ENCODE measurements around the gene KCNAB2. TPM values are rescaled to one million over a fixed set of nuclear protein-coding genes. Genes with fewer than 3 reads are reported as not detected.

The KCNAB2 gene
- total RNA-seq, 1 donor from 2014 or later = 2.7 TPM

DNA sequence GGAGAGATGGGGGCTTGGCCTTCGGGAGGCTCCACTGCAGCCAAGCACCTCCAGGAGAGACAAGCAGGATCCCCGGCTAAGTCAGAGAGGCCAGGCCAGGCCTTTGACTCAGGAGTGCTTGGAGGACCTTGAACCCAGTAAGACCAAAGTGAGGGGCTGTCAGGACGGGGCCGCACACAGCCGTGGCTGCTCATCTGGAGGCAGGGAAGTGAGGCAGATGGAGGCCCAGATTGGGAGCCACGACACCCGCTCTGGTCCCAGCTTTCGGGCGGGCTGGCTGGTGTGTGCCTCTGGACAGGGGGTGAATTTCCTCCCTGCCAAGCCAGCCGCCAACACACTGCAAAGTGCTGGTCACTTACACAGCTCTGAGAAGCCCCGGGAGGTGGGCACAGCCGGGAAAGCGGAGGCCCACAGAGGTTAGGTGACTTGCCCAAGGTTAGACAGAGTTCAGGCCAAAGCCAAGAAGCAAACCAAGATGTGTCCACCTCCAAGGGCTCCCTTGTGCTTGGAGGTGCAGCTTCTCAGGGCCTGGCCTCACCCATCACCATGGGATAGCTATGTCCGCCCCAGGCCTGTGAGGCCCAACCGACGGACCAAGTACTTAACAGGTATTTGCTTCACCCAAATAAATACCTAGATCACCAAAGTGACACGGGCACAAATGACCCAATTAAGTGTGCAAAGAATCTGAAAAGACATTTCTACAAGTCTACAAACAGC lies 76.1 kb downstream of the KCNAB2 start:
- H3K36me3 ChIP-seq (ENCODE audit: control insufficient read depth, insufficient read depth, low read length) = no peaks in the 10 kb centered on the region
- H3K27me3 ChIP-seq (ENCODE audit: control insufficient read depth, insufficient read depth, low read length) = peaks cover 3% of the 10 kb centered on the region
- H3K4me3 ChIP-seq (ENCODE audit: low read depth, low read length) = no peak overlapping the region
- TF ChIP-seq, protein P1, sequence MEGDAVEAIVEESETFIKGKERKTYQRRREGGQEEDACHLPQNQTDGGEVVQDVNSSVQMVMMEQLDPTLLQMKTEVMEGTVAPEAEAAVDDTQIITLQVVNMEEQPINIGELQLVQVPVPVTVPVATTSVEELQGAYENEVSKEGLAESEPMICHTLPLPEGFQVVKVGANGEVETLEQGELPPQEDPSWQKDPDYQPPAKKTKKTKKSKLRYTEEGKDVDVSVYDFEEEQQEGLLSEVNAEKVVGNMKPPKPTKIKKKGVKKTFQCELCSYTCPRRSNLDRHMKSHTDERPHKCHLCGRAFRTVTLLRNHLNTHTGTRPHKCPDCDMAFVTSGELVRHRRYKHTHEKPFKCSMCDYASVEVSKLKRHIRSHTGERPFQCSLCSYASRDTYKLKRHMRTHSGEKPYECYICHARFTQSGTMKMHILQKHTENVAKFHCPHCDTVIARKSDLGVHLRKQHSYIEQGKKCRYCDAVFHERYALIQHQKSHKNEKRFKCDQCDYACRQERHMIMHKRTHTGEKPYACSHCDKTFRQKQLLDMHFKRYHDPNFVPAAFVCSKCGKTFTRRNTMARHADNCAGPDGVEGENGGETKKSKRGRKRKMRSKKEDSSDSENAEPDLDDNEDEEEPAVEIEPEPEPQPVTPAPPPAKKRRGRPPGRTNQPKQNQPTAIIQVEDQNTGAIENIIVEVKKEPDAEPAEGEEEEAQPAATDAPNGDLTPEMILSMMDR (IDR thresholded peaks at IDR 0.05; ENCODE audit: insufficient read depth, low read length, poor library complexity, severe bottlenecking) = no peak
- DNase-seq (ENCODE audit: low read depth) = no peak

- H3K27me3 ChIP-seq (ENCODE audit: control insufficient read depth, insufficient read depth, low read length) = peaks cover 3% of the 10 kb centered on the region
- H3K4me3 ChIP-seq (ENCODE audit: low read depth, low read length) = no peak overlapping the region
- no peak for DNase-seq (ENCODE audit: low read depth)
- H3K36me3 ChIP-seq (ENCODE audit: control insufficient read depth, insufficient read depth, low read length) = no peaks in the 10 kb centered on the region
- TF ChIP-seq, protein P1 (IDR thresholded peaks at IDR 0.05; ENCODE audit: insufficient read depth, low read length, poor library complexity, severe bottlenecking) = no peak
These were observed 77.4 kb downstream of the KCNAB2 start for GRCh38 chr1:6123083-6123482.

DNA sequence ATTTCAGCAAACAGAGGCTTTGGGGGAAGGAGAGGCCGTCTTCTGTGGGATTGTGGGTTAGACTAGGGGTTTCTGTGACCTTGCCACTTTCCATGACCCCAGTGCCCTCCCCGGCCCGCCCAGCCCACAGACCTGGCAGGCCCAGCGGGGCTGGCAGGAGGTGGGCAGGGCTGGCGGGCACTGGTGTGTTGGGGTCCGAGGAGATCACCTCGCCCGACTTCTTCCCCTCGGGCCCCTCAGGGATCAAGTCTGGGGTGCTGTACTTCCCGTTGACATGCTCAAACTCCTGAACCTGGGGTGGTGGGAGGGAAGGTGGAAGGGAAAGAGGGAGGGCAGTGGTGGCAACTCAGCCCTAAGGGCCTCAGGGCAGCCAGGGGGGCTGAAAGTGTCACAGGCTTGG lies 78.1 kb downstream of the KCNAB2 start:
- TF ChIP-seq, protein P1 (IDR thresholded peaks at IDR 0.05; ENCODE audit: insufficient read depth, low read length, poor library complexity, severe bottlenecking) = no peak
- H3K27me3 ChIP-seq (ENCODE audit: control insufficient read depth, insufficient read depth, low read length) = peaks cover 5% of the 10 kb centered on the region
- DNase-seq (ENCODE audit: low read depth) = no peak
- no peak overlapping the region for H3K4me3 ChIP-seq (ENCODE audit: low read depth, low read length)
- H3K36me3 ChIP-seq (ENCODE audit: control insufficient read depth, insufficient read depth, low read length) = no peaks in the 10 kb centered on the region

DNA sequence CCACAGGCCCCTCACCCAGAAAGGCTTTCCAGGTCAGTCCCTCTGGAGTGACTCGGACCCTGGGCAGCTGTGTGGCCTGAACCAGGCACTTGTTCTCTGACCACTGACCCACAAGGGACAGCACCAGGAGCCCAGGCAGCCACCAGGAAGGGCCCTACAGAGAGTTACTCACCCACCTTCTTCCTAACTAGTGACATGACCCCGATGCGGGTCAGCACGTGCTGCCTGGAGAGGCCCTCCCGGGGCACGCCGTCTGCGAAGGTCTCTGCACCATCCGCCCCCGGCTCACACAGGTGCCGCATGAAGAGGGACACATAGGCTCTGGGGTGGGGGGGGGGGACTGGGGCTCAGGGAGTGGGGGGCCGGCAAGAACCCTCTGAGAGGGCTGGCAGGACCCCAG lies 78.7 kb downstream of the KCNAB2 start:
- no peak for DNase-seq (ENCODE audit: low read depth)
- no peaks in the 10 kb centered on the region for H3K36me3 ChIP-seq (ENCODE audit: control insufficient read depth, insufficient read depth, low read length)
- H3K4me3 ChIP-seq (ENCODE audit: low read depth, low read length) = no peak overlapping the region
- H3K27me3 ChIP-seq (ENCODE audit: control insufficient read depth, insufficient read depth, low read length) = peaks cover 5% of the 10 kb centered on the region
- TF ChIP-seq, protein P1 (IDR thresholded peaks at IDR 0.05; ENCODE audit: insufficient read depth, low read length, poor library complexity, severe bottlenecking) = no peak

DNA sequence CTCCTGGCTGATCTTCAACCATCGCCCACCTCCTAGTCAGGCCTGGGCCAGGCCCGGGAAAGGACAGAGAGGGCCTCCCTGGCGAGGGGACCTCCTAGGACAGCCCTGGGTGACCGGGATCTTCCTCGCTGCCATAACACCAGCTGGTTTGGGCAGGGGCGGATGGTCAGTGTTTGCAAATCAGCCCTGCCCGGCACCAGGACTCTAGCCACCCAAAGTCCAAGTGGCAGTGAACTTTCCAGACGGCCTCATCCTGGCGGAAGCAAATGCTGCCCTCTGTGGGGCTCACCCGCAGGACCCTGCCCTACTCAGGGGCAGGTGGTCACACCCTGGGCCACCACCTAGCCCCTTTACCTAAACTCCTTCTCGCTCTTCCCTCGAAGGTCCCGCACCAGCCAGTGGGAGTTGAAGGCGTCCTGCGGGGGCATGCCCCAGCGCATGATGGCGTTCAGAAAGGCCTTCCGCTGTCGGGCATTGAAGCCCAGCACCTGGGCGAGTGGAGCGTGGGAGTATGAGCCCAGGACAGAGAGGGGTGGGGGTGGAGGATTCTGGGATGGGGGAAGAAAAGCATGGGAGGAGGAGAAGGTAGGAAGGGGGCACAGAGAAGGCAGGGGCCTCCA lies 79.2 kb downstream of the KCNAB2 start:
- H3K36me3 ChIP-seq (ENCODE audit: control insufficient read depth, insufficient read depth, low read length) = no peaks in the 10 kb centered on the region
- DNase-seq (ENCODE audit: low read depth) = no peak

More for the DNA sequence above, 79.2 kb downstream of the KCNAB2 start:
- TF ChIP-seq, protein P1 (IDR thresholded peaks at IDR 0.05; ENCODE audit: insufficient read depth, low read length, poor library complexity, severe bottlenecking) = no peak
- no peak overlapping the region for H3K4me3 ChIP-seq (ENCODE audit: low read depth, low read length)
- H3K27me3 ChIP-seq (ENCODE audit: control insufficient read depth, insufficient read depth, low read length) = peaks cover 5% of the 10 kb centered on the region
